ENCODE data around the gene SARS1.

DNA sequence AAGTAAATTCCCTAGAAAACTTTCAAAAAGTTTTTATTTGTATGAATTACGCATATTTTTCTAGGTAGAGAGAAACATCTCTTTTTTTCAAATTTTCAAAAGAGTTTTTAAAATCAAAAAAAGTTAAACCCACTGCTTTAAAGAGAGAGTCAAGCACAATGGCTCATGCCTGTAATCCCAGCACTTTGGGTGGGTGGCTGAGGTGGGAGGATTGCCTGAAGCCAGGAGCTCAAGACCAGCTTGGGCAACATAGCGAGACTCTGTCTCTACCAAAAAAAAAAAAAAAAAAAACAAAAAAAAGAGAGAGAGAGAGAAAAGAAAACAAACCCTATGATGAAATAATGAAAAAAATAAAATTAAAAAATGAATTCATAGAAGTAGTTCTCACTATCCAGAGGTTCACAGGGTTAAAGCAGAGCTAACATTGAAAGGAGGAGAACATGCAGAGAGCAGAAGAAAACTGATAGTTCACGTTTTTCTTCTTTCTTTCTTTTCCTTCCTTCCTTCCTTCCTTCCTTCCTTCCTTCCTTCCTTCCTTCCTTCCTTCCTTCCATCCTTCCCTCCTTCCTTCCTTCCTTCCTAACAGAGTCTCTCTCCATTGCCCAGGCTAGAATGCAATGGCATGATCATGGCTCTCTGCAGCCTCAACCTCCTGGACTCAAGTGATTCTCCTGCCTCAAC, 30.5 kb upstream of the SARS1 start:
- TF ChIP-seq, protein P1, sequence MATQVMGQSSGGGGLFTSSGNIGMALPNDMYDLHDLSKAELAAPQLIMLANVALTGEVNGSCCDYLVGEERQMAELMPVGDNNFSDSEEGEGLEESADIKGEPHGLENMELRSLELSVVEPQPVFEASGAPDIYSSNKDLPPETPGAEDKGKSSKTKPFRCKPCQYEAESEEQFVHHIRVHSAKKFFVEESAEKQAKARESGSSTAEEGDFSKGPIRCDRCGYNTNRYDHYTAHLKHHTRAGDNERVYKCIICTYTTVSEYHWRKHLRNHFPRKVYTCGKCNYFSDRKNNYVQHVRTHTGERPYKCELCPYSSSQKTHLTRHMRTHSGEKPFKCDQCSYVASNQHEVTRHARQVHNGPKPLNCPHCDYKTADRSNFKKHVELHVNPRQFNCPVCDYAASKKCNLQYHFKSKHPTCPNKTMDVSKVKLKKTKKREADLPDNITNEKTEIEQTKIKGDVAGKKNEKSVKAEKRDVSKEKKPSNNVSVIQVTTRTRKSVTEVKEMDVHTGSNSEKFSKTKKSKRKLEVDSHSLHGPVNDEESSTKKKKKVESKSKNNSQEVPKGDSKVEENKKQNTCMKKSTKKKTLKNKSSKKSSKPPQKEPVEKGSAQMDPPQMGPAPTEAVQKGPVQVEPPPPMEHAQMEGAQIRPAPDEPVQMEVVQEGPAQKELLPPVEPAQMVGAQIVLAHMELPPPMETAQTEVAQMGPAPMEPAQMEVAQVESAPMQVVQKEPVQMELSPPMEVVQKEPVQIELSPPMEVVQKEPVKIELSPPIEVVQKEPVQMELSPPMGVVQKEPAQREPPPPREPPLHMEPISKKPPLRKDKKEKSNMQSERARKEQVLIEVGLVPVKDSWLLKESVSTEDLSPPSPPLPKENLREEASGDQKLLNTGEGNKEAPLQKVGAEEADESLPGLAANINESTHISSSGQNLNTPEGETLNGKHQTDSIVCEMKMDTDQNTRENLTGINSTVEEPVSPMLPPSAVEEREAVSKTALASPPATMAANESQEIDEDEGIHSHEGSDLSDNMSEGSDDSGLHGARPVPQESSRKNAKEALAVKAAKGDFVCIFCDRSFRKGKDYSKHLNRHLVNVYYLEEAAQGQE (IDR thresholded peaks at IDR 0.05) = no peak
- TF ChIP-seq SP1 (IDR thresholded peaks at IDR 0.05) = no peak
- TF ChIP-seq HNF4G (IDR thresholded peaks at IDR 0.05) = no peak
- TF ChIP-seq, protein P2, sequence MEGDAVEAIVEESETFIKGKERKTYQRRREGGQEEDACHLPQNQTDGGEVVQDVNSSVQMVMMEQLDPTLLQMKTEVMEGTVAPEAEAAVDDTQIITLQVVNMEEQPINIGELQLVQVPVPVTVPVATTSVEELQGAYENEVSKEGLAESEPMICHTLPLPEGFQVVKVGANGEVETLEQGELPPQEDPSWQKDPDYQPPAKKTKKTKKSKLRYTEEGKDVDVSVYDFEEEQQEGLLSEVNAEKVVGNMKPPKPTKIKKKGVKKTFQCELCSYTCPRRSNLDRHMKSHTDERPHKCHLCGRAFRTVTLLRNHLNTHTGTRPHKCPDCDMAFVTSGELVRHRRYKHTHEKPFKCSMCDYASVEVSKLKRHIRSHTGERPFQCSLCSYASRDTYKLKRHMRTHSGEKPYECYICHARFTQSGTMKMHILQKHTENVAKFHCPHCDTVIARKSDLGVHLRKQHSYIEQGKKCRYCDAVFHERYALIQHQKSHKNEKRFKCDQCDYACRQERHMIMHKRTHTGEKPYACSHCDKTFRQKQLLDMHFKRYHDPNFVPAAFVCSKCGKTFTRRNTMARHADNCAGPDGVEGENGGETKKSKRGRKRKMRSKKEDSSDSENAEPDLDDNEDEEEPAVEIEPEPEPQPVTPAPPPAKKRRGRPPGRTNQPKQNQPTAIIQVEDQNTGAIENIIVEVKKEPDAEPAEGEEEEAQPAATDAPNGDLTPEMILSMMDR (IDR thresholded peaks at IDR 0.05; ENCODE audit: low read depth, low read length, missing input control) = no peak
- TF ChIP-seq, protein P3, sequence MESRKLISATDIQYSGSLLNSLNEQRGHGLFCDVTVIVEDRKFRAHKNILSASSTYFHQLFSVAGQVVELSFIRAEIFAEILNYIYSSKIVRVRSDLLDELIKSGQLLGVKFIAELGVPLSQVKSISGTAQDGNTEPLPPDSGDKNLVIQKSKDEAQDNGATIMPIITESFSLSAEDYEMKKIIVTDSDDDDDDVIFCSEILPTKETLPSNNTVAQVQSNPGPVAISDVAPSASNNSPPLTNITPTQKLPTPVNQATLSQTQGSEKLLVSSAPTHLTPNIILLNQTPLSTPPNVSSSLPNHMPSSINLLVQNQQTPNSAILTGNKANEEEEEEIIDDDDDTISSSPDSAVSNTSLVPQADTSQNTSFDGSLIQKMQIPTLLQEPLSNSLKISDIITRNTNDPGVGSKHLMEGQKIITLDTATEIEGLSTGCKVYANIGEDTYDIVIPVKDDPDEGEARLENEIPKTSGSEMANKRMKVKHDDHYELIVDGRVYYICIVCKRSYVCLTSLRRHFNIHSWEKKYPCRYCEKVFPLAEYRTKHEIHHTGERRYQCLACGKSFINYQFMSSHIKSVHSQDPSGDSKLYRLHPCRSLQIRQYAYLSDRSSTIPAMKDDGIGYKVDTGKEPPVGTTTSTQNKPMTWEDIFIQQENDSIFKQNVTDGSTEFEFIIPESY (IDR thresholded peaks at IDR 0.05) = no peak
- no peak for TF ChIP-seq JUND (IDR thresholded peaks at IDR 0.05)
- no peak for TF ChIP-seq GABPA (IDR thresholded peaks at IDR 0.05 in 1 of 2, conservative IDR thresholded peaks at IDR 0.05 in 1 of 2)
- TF ChIP-seq, protein P4, sequence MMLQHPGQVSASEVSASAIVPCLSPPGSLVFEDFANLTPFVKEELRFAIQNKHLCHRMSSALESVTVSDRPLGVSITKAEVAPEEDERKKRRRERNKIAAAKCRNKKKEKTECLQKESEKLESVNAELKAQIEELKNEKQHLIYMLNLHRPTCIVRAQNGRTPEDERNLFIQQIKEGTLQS (IDR thresholded peaks at IDR 0.05) = no peak
- no peak for TF ChIP-seq YY1 (IDR thresholded peaks at IDR 0.05)
- no peak for TF ChIP-seq EGR1 (IDR thresholded peaks at IDR 0.05; ENCODE audit: low read depth in 2 of 2)
- TF ChIP-seq, protein P5, sequence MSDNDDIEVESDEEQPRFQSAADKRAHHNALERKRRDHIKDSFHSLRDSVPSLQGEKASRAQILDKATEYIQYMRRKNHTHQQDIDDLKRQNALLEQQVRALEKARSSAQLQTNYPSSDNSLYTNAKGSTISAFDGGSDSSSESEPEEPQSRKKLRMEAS (IDR thresholded peaks at IDR 0.05) = no peak
- TF ChIP-seq RXRA (IDR thresholded peaks at IDR 0.05) = no peak
